ENCODE data around the gene CAPNS2.
A peak's percentile ranks its signal among the peaks of the same experiment; 100 is the strongest.

Gene CAPNS2

DNA sequence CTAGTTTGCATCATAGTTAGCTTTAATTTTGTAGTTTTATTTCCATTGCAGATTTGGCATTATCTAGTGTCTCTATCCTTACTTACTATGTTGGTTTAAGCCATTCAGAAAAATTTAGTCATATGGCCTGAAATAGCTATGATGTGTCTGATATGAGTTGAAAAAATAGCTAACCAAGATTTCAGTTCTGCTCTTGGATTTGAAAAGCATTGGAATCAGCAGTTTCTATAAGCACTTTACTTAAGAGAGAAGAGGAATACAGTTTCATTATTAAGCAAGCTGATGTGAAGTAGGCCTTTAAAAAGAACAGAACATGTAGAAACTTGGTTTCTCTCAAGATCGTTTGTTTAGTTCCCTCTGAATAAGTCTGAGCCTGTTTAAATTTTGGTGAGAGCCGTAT is 31.7 kb upstream of the CAPNS2 start:
- DNase-seq (ENCODE audit: insufficient read length, low spot score) (no peak), FAIRE-seq (no peak)

GRCh38 chr16:55539049-55539448 is 27.4 kb upstream of the CAPNS2 start:
- DNase-seq (ENCODE audit: insufficient read length, low spot score) (no peak), FAIRE-seq (no peak)
- TF ChIP-seq, protein P1, sequence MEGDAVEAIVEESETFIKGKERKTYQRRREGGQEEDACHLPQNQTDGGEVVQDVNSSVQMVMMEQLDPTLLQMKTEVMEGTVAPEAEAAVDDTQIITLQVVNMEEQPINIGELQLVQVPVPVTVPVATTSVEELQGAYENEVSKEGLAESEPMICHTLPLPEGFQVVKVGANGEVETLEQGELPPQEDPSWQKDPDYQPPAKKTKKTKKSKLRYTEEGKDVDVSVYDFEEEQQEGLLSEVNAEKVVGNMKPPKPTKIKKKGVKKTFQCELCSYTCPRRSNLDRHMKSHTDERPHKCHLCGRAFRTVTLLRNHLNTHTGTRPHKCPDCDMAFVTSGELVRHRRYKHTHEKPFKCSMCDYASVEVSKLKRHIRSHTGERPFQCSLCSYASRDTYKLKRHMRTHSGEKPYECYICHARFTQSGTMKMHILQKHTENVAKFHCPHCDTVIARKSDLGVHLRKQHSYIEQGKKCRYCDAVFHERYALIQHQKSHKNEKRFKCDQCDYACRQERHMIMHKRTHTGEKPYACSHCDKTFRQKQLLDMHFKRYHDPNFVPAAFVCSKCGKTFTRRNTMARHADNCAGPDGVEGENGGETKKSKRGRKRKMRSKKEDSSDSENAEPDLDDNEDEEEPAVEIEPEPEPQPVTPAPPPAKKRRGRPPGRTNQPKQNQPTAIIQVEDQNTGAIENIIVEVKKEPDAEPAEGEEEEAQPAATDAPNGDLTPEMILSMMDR (IDR thresholded peaks at IDR 0.05; ENCODE audit: insufficient read depth, missing control alignments), result no peak

More for the DNA sequence above, 31.7 kb upstream of the CAPNS2 start:
- TF ChIP-seq, protein P1 (IDR thresholded peaks at IDR 0.05; ENCODE audit: insufficient read depth, missing control alignments), result no peak

DNA sequence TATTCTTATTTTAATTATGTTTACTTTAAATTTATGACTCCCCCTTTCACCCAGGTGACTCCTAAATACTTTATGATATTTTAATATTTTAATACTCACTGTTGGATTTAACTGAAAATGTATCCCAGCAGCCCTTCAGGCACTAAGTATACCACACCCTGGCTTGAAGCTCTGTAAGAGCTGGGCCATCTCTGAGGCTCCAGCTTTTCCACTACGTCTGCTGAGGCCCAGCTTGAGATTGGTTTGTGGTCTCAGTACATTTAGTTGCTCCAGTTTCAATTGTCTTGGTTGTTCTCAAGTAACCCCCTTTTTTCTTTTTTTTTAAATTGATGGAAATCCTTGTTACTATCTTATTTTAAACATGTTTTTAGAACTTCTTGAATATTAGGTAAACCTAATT is 27.0 kb upstream of the CAPNS2 start:
- DNase-seq (ENCODE audit: insufficient read length, low spot score) (no peak), FAIRE-seq (no peak)
- TF ChIP-seq, protein P1 (IDR thresholded peaks at IDR 0.05; ENCODE audit: insufficient read depth, missing control alignments), result no peak

GRCh38 chr16:55540221-55540620 is 26.3 kb upstream of the CAPNS2 start:
- FAIRE-seq (no peak), DNase-seq (ENCODE audit: insufficient read length, low spot score) (no peak)
- TF ChIP-seq, protein P1 (IDR thresholded peaks at IDR 0.05; ENCODE audit: insufficient read depth, missing control alignments), result no peak

DNA sequence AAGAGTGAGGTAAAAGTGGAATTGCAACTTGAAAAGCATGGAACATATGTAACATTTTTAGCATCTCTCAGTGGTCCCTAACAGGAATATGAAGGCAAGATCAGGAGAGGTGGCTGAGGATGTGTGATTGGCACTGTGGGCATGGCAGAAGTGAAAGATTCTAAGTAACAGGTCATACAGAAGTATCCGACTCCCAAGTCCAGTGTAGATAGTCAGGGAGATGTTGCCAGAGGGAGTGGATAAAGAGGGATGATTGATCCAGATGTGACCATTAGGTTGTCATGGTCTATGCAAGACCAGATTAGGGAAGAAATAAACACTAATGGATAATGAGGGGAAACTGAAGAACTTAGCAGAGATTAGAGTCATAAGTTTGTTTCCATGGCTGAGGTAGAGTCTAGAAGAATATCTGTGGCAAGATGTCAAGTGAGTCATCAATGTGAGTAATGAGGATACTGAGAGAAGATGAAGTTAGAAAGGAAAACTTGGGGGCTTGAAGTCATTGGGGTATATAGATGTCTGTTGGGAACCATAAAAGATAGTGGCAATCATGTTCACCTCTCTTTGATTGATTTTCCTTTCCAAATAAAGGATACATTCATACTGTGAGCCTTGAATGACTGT is 23.9 kb upstream of the CAPNS2 start:
- no peak for DNase-seq (ENCODE audit: insufficient read length, low spot score)
- TF ChIP-seq, protein P1 (IDR thresholded peaks at IDR 0.05; ENCODE audit: insufficient read depth, missing control alignments), result no peak
- FAIRE-seq, result no peak

DNA sequence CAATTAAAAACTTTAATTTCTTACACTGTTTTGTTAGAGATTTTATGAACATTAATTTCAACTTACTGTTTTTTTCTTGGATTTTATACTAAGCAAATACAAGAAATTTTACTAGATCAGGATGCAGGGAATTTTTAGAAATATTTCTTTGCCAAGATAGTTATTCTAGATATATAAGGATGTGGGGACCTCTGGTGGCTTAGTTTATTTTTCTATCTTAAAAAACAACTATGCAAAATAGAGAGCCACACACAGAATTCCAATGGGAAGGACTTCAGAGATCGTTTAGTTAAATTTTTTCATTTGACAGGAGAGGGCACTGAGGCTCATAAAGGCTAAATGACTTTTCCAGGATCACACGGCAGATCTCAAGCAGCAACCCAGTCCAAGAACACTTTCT is 23.0 kb upstream of the CAPNS2 start:
- DNase-seq (ENCODE audit: insufficient read length, low spot score) (no peak), FAIRE-seq (no peak)
- TF ChIP-seq, protein P1 (IDR thresholded peaks at IDR 0.05; ENCODE audit: insufficient read depth, missing control alignments), result peak; percentile 51

- FAIRE-seq (no peak), DNase-seq (ENCODE audit: insufficient read length, low spot score) (no peak)
- TF ChIP-seq, protein P1 (IDR thresholded peaks at IDR 0.05; ENCODE audit: insufficient read depth, missing control alignments), result no peak
Observed at GRCh38 chr16:55552621-55553020, 13.9 kb upstream of the CAPNS2 start.
